ENCODE measurements around the gene RPS18.

The RPS18 gene

DNA sequence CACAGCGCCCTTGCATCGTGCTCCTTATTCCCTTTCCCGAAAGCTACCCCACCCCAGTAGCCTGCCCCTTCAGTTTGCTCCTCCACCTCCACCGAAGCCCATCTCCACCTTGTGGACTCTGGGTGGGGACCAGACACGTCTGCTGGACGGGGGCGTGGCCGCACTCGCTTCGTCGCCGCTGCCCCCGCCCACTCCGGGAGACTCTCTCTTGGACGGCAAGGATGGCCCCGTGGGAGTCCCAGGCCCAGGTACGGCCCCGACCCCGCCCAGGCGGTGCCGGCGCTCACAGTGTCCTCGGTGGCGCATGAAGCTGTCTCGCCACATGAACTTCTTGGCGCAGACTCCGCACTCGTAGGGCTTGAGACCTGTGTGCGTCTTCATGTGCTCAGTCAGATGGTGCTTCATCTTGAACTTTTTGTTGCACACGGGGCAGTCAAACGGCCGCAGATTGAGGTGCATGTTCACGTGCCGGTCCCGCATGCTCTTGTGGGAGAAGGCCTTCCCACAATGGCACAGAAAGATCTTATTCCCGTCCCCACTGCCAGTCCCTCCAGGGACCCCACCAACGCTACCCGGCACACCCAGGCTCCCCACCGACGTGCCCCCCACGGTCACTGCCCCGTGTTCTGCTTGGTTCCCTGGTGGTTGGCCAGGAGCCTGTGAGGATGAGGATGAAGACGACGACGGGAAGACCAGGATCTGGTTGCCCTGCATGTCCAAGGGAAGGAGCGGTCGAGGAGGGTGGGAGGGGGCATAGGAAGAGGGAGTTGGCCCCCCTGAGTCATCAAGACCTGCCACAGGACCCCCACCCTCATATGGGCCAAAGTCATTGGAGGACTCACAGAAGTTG is 43.3 kb downstream of the RPS18 start:
- no peak for DNase-seq (ENCODE audit: low read depth, low spot score)

DNA sequence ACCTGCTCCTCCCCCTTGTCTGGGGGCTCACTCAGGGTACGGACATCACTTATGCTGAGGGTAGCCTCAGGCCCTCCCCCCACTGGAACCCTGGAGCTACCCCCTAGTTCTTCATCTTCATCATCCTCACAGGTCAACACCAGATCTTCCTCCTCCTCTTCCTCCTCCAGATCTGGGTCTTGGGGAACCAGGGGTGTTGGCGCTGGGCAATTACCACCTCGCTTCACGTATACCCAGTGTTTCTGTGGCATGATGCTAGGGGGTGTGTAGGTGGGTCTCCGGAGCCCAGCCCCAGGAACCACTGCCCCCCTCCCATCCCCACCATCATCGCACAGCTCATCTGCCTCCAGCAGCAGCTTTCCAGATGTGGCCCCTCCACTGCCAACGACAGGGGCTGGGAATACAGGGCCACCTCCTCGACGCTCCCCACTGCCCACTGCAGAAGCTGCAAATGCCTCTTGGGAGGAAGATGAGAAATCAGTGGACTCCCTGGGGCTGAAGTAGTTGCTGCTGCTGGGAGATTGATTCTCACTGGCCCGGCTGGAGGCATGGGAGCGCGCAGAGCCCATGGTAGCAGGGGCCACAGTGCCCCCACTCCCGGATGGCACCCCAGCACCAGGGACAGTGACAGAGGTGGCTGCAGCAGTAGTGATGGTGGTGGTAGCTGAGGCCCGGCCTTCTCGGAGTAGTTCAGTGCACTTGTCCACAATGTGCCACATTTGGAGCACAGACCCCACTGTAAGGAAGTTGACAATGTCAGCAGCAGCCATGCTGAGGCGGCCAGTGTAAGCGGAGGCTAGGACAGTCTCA is 44.1 kb downstream of the RPS18 start:
- DNase-seq (ENCODE audit: low read depth, low spot score): no peak

DNA sequence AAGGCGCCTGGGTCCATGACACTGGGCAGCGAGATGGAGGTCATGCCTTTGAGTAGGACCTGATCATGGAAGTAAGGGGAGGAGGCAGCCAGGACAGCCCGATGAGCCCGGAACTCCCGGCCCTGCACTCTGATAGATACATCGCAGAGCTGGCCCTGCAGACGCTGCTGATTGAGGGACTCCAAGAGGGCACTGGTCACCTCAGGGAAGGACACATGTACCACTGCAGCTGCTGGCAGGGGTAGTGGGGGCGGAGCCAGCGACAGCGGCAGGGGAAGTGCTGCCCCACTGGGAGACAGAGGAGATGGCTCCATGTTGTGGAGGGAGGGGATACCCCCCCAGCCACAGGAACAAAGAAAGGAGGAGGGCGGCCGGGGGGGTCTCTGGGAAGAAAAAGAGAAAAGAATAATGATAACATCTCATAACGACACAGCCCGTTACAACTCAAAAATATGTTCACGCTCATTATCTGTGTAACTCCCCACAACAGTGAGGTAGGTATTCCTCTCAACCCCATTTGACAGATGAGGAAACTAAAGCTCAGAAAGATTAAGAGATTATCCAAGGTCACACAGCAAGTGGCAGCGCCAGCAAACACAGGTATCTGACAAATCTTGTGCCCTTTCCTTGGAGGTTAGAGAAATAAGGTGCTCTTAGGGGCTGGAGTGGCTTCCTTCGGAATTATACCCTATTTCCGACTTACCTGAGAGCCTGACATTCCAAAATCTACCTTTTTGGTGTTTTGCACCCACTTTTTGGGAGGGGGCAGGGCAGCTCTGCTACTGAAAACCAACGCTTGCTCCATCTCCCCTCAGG is 44.9 kb downstream of the RPS18 start:
- DNase-seq (ENCODE audit: low read depth, low spot score): no peak

DNA sequence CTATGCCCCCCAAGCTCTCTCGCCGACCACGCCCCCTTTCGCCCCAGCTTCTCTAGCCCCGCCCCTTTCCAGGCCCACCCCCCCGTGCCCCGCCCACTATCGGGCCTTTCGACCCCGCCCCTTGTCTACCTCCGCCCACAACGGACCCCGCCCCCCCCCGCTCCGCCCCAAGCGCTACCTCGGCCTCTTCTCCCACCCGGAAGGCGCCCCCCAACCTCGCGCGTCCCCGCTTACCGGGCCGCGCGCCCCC is 45.5 kb downstream of the RPS18 start:
- no peak for DNase-seq (ENCODE audit: low read depth, low spot score)

DNA sequence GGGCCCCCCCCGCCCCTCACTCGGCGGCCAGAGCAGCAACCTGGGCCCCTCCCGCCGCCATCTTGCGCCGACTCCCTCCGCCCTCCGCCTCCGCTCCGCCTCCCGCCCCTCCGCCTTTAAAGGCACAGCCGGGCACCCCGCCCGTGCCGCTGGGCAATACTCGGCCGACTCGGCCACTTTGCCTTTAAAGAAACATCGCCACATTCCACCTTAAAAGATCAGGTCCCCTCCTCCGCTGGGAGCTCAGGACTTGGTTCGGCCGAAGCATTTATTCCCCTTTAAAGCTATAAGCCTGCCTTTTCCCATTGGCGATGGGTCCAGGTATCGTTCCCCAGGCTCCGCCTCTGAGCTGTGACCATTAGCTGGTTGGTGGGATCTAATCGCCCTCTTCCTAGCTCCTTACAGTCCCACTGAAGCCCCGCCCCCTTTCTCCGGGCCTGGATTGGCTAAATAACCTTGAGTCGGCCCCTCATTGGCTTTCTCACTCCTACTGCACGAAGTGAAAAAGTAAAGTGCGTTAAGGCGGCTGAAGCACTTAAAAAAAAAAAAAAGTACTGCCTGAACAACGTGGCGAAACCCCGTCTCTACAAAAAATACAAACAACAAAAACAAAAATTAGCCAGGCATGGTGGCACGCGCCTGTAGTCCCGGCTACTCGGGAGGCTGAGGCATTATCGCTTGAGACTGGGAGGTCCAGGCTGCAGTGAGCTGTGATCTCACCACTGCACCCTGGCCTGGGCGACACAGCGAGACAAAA is 46.0 kb downstream of the RPS18 start, which contains the start of gene ZBTB22:
Gene ZBTB22 (minus strand): TSS at position 76 of the 757 bp plus-strand sequence. CDS start 828 bp downstream, outside the sequence.
- peak; percentile 99 for DNase-seq (ENCODE audit: low read depth, low spot score)

DNA sequence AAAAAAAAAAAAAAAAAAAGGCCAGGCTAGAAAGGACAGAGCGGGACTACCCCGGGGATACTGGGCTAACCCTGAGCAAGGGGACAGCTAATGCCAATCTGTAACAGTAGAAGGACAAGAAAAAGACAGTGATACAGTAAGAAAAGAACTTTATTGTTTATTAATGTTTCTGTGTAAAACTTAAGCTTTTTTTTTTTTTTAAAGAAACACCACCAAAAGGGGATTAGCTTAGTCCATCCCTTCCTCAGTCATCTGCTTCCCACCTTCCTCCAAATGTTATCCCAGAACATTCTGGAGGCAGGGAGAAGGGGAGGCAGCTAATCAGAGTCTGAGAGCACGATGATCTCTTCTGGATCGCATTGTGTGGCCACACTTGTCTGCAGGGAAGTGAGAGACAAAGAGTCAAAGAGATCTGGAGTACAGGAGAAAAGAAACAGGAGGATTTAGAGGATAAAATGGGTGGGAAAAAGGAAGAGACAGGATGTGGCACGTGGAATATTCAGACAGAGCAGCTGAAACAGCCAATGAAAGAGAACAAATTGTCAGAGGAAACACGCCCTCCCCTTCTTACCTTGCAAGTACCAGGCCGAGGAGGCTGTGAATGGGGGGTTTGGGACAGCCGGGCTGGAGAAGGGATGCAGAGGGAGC is 46.7 kb downstream of the RPS18 start:
- no peak for DNase-seq (ENCODE audit: low read depth, low spot score)

DNA sequence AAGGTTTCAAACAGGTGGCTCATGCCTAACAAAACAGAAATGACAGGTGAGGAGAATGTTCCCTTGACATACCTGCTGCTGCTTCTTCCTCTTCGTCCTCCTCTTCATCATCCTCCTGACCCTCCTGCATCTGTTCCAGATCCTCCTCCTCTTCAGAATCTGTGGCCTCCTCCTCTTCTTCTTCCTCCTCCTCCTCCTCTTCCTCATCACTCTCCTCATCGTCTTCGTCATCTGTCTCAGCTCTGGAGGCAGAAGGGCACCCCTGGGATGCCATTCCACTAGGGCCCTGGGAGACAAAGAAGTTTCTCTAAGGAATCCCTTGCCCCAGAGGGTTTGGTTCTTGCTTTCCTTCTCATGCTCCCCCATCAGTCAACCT is 48.1 kb downstream of the RPS18 start:
- no peak for DNase-seq (ENCODE audit: low read depth, low spot score)

DNA sequence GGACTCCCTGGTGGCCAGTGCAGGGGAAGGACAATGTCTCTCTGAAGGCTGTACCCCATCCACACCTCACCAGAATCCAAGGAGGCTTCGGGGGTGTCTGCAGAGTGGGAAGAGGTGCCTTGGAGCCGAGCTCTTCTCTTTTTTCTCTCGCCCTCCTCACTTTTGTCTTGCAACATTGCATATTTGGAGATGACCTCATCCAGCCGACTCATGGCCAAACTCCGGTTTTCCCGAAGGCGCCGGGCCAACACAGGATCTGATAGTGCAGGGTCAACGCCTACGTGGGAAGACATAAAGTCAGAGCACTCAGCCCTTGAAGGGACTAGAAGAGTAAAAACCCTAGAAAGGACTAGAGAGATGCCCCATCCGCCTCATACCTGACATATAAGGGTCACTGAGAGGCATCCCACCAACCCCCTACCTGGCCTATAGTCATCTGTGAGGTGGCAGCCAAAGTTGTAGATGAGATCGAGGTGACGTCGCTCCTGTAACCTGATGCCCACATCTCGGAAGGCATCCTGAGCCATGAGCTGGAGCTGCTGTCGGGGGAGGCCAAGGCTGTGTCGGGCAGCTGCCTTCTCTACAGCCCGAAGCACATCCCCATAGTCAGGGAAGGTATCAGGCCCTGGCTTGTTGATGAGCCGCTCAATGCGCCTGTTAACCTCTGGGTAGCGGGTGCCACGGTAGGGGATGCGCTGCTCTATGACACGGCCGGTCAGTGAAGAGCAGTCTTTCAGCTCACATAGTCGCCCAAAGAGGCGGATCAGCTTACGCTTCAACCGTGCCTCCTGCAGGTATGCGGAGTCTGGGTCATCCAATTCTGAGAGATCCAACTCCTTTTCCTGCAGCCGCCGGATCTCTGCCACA is 48.7 kb downstream of the RPS18 start:
- no peak for DNase-seq (ENCODE audit: low read depth, low spot score)

DNA sequence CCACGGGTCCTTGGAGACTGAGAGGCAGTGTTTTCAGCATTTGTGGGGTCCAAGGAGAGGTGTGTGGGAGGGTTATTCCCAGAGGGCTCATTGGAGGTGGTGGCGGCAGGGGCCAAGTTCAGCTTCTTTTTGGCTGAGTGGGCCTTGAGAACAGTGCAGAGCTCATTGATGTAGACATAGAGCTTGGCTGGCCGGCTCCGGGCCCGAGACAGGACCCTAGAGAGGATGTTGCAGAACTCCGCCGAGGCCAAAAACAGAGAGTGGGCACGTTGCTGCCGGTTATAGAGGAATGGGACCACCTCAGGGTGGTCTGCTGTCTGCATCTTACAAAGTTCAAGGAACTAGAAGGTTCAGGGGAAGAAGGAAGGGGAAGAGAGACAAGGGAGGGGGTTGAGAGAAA is 49.4 kb downstream of the RPS18 start:
- DNase-seq (ENCODE audit: low read depth, low spot score): no peak

DNA sequence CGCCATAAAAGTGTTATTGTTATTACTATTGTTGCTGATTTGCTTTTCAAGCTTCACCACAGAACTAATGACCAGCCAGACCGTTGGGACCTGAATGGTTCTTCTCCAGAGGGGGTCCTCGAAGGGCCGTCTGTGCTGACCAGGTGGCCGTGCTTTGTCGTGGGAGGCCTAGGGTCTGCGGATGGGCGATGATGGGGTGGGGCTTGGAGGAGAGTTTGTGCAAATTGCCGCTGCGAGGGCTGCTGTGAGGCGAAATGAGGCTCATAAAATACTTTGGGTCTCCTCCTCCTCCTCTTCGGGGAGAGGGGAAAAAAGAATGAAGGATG is 51.7 kb downstream of the RPS18 start:
- DNase-seq (ENCODE audit: low read depth, low spot score): no peak

DNA sequence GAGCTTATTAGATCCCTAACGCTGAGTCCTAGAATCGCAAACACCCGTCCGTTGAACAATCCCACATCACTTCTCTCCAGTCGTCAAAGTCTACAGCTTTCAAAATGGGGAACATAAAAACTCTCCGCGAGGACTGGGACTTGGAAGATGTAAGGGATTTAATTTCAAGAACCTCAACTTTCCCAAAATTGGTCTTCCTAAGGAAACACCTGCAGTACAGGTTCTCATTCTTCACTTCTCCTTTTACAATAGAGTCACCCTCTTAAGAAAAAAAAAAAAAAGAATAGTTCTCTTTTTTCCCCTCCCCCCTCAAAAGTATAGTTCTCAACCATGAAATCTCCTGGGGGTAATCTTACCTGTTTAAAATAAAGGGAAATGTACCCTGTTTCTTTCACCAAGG is 52.2 kb downstream of the RPS18 start:
- DNase-seq (ENCODE audit: low read depth, low spot score): no peak

Data from smooth muscle cell of the brain vasculature (primary cell).